Skeletal muscle tissue (tissue), 4 donors: ENCODE results near the gene TMCC3. TPM values are rescaled to one million over a fixed set of nuclear protein-coding genes. Genes with fewer than 3 reads are reported as not detected.

Experiments
- H3K27ac ChIP-seq: one replicate; pipeline ENCODE4 v1.7.0; 2013; ENCODE audit warnings: mild to moderate bottlenecking, low read depth, low read length, inconsistent platforms
- H3K27me3 ChIP-seq, 3 donors: one replicate each; pipeline ENCODE4 v1.7.0; 2013; ENCODE audit warnings: low read length in 3 of 3; ENCODE audit not compliant: control insufficient read depth in 3 of 3, insufficient read depth in 3 of 3
- H3K36me3 ChIP-seq, 3 donors: one replicate each; pipeline ENCODE4 v1.7.0; 2013; ENCODE audit warnings: low read length in 3 of 3; ENCODE audit not compliant: control insufficient read depth in 3 of 3, insufficient read depth in 3 of 3
- H3K4me1 ChIP-seq, 3 donors: one replicate each; pipeline ENCODE4 v1.7.0; 2013; ENCODE audit warnings: low read length in 3 of 3, mild to moderate bottlenecking in 3 of 3; ENCODE audit not compliant: control insufficient read depth in 3 of 3, insufficient read depth in 3 of 3
- H3K4me3 ChIP-seq, 3 donors: one replicate each; pipeline ENCODE4 v1.7.0; 2013; ENCODE audit warnings: low read length in 3 of 3
- H3K9ac ChIP-seq, 3 donors: one replicate each; pipeline ENCODE4 v1.7.0; 2013; ENCODE audit warnings: low read length in 3 of 3, mild to moderate bottlenecking in 3 of 3, moderate library complexity in 2 of 3, low read depth in 1 of 3
- H3K9me3 ChIP-seq, 3 donors: one replicate each; pipeline ENCODE4 v1.7.0; 2013; ENCODE audit warnings: low read length in 3 of 3; ENCODE audit not compliant: control insufficient read depth in 3 of 3
- total RNA-seq: library from RNA; depleted of rRNA; stranded (reverse); fragments of >200 nt; gene quantifications from one replicate; pipeline ENCODE4 v1.2.3, GENCODE V29; 2014
- donor health status: Osteomylitis.

TMCC3 gene
- total RNA-seq, 1 donor from 2014 or later = 16.7 TPM

DNA sequence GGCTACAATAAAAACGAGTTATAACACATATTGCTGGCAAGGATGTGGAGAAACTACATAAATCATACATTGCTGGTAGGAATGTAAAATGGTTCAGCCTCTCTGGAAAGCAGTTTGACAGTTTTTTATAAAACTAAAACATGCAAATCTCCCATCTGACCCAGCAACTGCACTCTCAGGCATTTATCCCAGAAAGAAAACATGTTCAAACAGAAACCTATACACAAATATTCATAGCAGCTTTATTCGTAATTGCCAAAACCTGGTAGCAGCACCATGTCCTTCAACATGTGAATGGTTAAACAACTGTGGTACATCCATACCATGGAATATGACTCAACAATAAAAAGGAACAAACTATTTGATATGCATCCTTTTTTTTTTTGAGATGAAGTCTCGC is 10.1 kb upstream of the TMCC3 start:
- no peaks in the 10 kb centered on the region for H3K4me1 ChIP-seq
- H3K27me3 ChIP-seq = no peaks in the 10 kb centered on the region
- H3K27ac ChIP-seq = no peak overlapping the region
- no peaks in the 10 kb centered on the region for H3K9me3 ChIP-seq
- H3K9ac ChIP-seq = no peak overlapping the region
- no peaks in the 10 kb centered on the region for H3K36me3 ChIP-seq
- H3K4me3 ChIP-seq = no peak overlapping the region

- no peak overlapping the region for H3K27ac ChIP-seq
Measured at GRCh38 chr12:94659346-94659930, 9.1 kb upstream of the TMCC3 start.

DNA sequence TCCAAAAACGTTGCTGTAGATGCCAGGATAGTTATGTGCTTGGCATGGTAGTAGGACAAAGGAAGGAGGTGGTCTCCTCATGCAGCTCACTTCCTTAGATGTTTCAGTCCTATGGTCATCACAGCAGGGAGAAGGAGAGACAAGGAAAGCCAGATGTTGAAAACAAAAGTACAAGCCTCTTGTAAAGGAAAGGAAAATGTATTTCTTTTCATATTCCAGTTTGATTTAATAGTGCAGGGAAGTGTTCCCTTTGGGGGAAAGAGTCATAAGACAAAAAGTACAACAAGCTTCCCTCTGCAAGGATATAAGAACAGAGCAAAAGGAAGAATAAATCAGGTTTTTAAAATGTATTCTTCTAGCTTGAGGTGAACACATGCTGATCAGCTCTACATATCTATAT is 8.6 kb upstream of the TMCC3 start:
- no peak overlapping the region for H3K27ac ChIP-seq
- H3K9ac ChIP-seq = no peak overlapping the region
- H3K9me3 ChIP-seq = no peaks in the 10 kb centered on the region

More at GRCh38 chr12:94659346-94659930, 9.1 kb upstream of the TMCC3 start:
- H3K27me3 ChIP-seq = no peaks in the 10 kb centered on the region
- H3K36me3 ChIP-seq = no peaks in the 10 kb centered on the region
- no peaks in the 10 kb centered on the region for H3K9me3 ChIP-seq
- no peak overlapping the region for H3K4me3 ChIP-seq
- no peak overlapping the region for H3K9ac ChIP-seq
- no peaks in the 10 kb centered on the region for H3K4me1 ChIP-seq

GRCh38 chr12:94656556-94656955 is 6.2 kb upstream of the TMCC3 start:
- peaks cover 0 to 3% (median 0%) of the 10 kb centered on the region in 3 donors for H3K4me1 ChIP-seq
- H3K27me3 ChIP-seq = no peaks in the 10 kb centered on the region
- no peak overlapping the region for H3K4me3 ChIP-seq
- no peak overlapping the region for H3K9ac ChIP-seq
- no peaks in the 10 kb centered on the region for H3K9me3 ChIP-seq
- H3K36me3 ChIP-seq = no peaks in the 10 kb centered on the region
- no peak overlapping the region for H3K27ac ChIP-seq

More for the DNA sequence above, 8.6 kb upstream of the TMCC3 start:
- H3K36me3 ChIP-seq = no peaks in the 10 kb centered on the region
- H3K4me1 ChIP-seq = no peaks in the 10 kb centered on the region
- no peaks in the 10 kb centered on the region for H3K27me3 ChIP-seq
- no peak overlapping the region for H3K4me3 ChIP-seq

DNA sequence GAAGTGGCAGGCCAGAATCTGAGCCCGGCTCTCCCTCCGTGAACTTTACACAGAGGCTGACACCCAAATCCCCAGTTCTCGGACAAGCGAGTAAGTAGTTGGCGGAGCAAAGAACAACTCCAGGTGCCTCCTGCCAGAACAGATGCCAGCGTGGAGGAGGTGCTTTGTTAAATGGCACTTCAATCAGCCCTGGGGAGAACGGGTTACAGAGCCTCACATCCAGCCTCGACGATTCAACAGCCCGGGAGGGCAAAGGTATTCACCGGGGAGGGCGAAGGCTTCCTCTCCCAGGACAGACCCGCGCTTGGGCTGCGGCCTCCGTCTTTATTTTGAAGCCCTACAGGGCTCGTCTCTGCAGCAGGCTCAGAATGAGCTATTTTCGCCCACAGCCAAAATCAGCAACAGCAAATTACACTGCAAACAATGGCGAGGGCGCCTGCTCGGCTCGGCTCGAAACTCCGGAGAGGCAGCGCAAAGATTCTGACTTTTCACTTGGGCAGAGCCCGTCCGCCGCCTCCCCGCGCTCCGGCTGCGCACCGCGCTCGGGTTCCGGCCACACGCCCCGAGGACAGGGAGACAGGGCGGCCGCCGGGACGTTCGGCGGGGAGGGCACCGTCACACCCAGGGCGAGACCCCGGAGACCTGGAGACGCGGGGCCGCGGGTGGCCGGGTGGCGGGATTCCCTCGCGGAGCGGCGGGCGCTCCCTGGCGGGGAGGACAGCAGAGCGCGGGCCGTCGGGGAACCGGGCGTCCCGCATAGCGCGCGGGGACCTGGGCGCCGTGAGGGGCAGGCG is 811 bp downstream of the TMCC3 start:
- Histone ChIP-seq H3K4me1 (peaks cover 26 to 36% (median 28%) of the 10 kb centered on the region in 3 donors), H3K9ac (peak overlapping the region; percentile 90 to 97 (median 96))

DNA sequence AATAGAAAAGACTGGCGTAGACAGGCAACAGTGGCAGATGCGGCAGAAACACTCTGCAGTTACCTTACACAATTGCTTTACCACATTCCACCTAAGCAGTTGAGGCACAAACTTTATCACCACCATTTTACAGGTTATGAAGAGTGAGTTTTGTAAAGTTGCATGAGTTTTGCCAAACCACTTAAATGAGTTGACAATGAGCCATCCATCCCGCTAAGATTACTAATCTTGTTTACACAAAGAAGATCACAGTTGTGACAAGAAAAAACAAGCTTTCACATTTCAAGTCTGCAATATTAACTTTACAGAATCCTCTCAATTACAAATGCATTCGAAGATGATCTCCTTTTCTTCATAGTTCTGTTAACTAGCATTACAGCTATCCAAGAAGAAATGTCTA is 1.8 kb downstream of the TMCC3 start:
- Histone ChIP-seq H3K4me3 (peak overlapping the region; percentile 75 to 85 (median 85)), H3K4me1 (peaks cover 34 to 45% (median 38%) of the 10 kb centered on the region in 3 donors), H3K9me3 (no peaks in the 10 kb centered on the region), H3K9ac (peak overlapping the region; percentile 90 to 97 (median 96)), H3K27ac (peak overlapping the region; percentile 90), H3K36me3 (no peaks in the 10 kb centered on the region), H3K27me3 (no peaks in the 10 kb centered on the region)

More for the DNA sequence above, 811 bp downstream of the TMCC3 start:
- no peaks in the 10 kb centered on the region for H3K27me3 ChIP-seq
- H3K36me3 ChIP-seq = no peaks in the 10 kb centered on the region
- H3K4me3 ChIP-seq = peak overlapping the region; percentile 75 to 85 (median 85)
- no peaks in the 10 kb centered on the region for H3K9me3 ChIP-seq
- H3K27ac ChIP-seq = peak overlapping the region; percentile 90

DNA sequence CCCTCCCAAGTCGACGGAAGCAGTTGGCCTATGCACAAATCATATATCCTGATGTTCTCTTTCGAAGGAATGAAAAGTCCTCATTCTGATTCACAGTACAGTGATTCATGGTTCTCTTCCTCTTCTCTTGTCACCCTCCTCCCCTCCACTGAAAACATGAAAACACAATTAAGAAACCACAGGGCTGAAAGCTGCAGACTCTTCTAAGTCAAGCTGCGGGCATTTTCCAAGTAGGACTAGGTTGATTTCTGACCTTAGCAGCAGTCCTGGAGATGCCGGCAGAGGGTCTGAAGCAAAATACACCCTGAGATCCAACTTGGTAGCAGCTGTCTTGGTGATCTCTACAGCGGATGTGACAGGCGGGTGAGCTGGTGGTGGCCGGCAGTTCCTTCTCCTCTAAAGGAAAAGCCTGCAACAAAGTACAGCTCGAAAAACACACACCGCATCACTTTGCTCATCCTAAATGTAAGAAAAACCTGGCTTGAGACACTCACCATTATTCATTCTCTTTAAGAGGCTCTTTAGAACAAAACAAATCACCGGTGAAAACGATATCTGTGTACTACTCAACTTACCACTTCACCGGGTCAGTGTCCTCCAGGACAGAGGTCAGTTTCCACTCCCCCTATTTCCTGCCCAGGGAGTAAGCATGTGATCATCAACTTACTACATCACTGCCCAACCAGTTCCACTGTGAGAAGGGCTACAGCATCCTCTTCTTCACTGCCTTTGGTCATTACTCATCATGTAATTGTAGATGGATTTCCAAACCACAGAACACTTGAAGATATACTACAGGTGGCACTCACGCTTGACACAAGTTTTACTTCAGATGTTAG is 6.0 kb downstream of the TMCC3 start:
- Histone ChIP-seq H3K27ac (peak overlapping the region; percentile 86), H3K27me3 (no peaks in the 10 kb centered on the region), H3K4me1 (peaks cover 42 to 55% (median 44%) of the 10 kb centered on the region in 3 donors), H3K4me3 (peak overlapping the region; percentile 24 to 55 (median 41)), H3K9ac (peak overlapping the region; percentile 23 to 63 (median 51)), H3K36me3 (peaks cover 0 to 2% (median 0%) of the 10 kb centered on the region in 3 donors), H3K9me3 (no peaks in the 10 kb centered on the region)

- H3K9me3 ChIP-seq = no peaks in the 10 kb centered on the region
- H3K27me3 ChIP-seq = no peaks in the 10 kb centered on the region
- H3K27ac ChIP-seq = peak overlapping the region; percentile 86
- peak overlapping the region in 2 of 3 donors; percentile 51 to 63 for H3K9ac ChIP-seq
- peaks cover 0 to 2% (median 0%) of the 10 kb centered on the region in 3 donors for H3K36me3 ChIP-seq
- H3K4me3 ChIP-seq = peak overlapping the region in 2 of 3 donors; percentile 24 to 55
- H3K4me1 ChIP-seq = peaks cover 39 to 60% (median 39%) of the 10 kb centered on the region in 3 donors
Measured at GRCh38 chr12:94643606-94644005, 6.8 kb downstream of the TMCC3 start.

DNA sequence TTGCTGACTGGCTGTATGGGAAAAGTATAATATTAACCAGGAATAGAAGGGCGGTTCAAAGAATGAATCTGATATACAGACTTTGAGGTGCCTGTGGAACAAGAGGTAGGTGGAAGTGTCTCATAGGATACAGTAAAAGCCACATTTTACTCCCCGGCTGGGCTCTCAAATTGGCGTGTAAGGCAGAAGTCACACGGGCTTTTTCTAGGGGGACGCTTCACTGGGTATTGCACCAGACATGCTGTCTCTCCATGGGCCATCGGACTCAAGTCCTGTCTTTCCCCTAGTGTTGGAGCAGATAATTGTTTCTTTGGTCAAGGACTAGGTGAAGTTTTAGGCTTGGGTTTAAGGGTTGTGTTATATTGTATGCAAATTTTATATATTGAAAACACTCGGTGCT is 9.1 kb downstream of the TMCC3 start:
- Histone ChIP-seq H3K9ac (no peak overlapping the region), H3K9me3 (no peaks in the 10 kb centered on the region), H3K36me3 (peaks cover 0 to 2% (median 0%) of the 10 kb centered on the region in 3 donors), H3K4me1 (peaks cover 41 to 66% (median 43%) of the 10 kb centered on the region in 3 donors), H3K27ac (no peak overlapping the region), H3K27me3 (no peaks in the 10 kb centered on the region), H3K4me3 (no peak overlapping the region)
